ENCODE results near the gene ATG12.
"Not testable (repeated sequence)": the region's sequence is repeated elsewhere in the genome, so short reads cannot be mapped to it uniquely, and the experiment has no call there.

The ATG12 gene

GRCh38 chr5:115842089-115842935 lies 947 bp upstream of the ATG12 start:
- DNase-seq = peak; percentile 18

GRCh38 chr5:115840873-115841272 lies 492 bp downstream of the ATG12 start:
- no peak for DNase-seq

DNA sequence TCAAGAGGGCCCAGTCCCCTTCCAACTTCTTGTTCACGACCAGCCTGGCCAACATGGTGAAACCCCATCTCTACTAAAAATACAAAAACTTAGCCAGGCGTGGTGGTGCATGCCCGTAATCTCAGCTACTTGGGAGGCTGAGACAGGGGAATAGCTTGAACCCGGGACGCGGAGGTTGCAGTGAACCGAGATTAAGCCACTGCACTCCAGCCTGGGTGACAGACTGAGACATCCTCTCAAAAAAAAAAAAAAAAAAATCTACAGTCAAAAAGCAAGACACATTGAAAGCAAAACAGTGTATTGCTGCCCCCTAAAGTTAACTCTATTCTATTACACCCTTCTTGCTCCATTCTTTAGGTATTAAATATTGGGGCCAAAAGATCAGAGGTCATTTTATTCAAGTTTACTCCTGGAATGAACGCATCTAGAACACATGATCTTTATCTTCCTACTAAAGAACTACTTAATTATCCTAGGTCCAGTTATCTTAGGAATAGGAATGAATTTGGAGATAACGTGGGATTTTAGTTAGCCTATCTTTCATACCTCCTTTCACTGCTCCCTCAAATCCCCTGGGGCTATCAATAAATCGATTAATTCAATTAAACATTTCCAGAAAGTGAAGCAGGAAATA lies 2.4 kb downstream of the ATG12 start:
- peak; percentile 76 for DNase-seq

DNA sequence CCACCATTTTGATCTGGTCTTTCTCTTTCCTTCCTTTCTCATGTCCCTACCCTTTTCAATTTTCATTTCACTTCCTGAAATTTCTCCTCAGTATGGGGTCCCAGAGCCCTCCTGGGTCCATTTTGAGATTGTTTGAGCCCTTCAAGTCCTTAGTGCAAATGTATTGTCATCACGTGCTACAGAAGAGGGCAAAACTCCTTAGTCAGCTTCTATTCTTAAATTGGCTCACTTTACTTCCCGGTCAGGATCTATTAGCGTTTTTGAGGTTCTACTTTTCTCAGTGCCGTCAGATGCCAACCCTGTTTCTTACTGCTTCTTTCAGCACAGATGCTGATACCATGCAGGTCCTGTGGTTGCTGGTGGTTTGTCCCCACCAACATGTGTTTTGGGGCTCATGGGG lies 5.9 kb downstream of the ATG12 start:
- no peak for DNase-seq

DNA sequence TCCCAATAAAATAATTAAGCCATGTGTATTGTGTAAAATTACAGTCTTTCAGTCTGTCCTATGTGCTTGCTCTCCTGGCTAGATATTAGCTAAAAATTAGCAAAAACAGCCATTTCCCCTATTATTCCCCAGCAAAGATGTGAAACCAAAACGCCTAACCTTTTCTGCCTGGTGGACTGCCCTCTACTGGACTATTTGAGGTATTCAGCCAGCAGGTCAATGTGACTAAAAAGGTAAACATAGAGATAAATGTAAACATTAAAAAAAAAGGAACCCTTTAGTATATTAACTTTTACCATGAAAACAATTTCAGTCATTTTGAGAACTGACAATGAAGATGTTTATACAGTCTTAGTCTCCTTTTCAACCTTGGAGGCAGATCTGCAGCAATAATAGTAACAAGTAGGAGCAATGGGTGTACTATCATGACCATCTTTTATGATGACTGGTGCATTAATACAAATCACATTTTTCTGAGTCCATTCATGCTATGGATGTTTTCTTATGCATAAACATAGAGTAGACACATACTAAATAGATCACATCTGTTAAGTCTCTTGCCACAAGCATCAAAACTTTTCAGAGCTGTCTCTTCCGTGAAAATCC lies 10.1 kb downstream of the ATG12 start:
- peak; percentile 56 for DNase-seq

- no peak for DNase-seq
Measured at GRCh38 chr5:115829913-115830312, 11.5 kb downstream of the ATG12 start.

DNA sequence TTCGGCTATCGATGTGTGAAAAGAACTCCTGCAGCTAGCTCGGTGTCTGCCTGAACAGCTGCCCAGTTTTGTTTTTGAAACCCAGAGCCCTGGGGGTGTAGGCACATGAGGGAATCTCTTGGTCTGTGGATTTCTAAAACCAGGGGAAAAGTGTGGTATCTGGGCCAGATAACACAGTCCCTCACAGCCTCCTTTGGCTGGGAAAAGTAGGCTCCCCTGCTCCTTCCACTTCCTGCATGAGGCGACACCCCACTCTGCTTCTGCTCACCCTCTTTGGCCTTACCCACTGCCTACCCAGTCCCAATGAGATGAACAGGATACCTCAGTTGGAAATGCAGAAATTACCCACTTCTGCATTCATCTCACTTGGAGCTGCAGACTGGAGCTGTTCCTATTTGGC lies 15.4 kb downstream of the ATG12 start:
- no peak for DNase-seq

DNA sequence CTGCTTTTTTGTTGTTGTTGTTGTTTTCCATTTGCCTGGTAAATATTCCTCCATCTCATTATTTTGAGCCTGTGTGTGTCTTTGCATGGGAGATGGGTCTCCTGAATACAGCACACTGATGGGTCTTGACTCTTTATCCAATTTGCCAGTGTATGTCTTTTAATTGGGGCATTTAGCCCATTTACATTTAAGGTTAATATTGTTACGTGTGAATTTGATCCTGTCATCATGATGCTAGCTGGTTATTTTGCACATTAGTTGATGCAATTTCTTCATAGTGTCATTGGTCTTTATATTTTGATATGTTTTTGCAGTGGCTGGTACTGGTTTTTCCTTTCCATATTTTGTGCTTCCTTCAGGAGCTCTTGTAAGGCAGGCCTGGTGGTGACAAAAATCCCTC lies 16.4 kb downstream of the ATG12 start:
- DNase-seq = not testable (repeated sequence)

DNA sequence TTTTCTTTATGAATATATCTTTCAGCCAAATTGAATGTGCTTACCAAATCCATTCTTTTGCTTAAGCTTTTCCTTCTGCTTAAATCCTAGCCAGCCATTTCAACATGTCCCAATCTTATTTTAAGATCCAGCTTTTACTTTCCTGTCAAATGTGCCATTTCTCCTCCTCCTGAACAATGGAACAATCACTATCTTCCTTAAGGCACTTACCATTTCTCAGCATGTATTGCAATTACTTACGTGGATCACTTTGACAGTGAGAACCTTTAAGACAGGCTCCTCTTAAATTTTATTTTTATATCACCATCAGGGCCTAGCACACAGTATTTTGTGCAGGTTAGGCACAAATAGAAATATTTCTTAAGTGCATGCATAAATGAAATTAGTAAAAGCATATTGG lies 20.5 kb downstream of the ATG12 start:
- no peak for DNase-seq

DNA sequence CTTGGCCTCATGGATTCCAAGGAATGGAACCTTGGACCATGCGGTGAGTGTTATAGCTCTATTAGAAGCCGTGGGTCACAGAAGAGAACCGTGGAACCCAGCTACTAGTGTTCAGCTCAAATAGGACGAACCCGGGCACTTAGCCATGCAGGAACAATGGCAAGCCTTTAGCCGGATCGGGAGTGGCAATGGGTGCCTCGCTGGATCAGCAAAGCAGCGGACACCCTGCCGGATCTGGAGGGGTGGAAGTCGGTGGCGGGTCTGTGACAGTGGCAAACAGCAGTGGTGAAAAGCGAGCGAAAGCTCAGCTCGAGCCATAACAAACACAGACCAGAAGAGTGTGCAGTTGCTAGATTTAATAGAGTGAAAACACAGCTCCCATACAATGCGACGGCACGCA lies 22.5 kb downstream of the ATG12 start:
- DNase-seq = no peak

DNA sequence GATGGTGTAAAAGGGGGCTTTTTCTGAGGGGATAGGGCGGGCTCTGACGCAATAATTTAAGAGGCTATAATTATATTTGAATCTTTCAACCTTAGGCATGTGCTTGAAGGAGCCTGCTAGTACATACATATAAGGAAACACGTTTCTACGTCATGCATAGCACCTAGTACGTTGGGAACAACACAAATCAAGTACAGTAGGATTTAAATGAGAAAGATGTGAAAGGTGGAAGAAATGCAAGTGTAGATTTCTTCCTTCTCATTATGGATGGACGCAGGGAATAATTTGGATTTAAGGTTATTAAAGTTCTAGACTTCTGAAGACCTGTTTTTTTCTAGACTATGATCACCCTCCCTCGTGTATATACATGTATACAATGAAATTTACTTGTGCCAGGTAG lies 24.0 kb downstream of the ATG12 start:
- DNase-seq = no peak

- no peak for DNase-seq
Measured at GRCh38 chr5:115816226-115817081, 24.9 kb downstream of the ATG12 start, which contains the start of gene CDO1. Gene CDO1 (minus strand): TSS chr5:115816659. CDS start chr5:115816397, 262 bp downstream.

- no peak for DNase-seq
Measured at GRCh38 chr5:115815693-115816225, 25.6 kb downstream of the ATG12 start.

DNA sequence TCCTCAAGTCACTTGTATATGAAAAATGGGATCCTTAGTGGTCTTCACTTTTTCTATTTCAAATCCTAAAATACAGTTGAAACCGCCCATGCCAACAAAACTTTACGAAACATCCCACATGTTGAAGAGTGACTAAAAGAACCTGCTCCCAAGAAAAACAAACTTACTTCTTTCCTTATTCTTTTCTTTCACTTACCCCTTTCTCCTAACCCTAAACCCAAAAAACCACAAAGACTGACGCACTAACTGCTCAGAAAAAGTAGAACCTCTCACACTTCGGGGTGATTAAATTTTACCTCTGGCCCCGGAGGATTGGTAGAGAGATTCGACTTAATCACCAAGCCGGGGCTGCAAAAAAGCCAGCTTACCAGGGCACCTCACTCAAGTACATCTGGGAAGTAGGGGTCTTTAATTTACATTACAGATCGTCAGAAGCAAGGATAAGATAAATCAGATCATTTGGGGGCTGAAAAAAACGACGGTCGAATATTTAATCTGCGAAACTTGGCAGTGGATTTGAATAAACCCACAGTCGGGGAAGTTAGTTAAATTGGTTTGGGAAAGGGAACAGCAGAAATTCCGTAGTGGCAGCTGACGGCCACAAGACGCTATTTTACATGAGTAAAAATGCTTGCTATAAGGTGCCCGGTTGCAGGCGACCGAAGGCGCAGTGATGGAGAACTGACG lies 26.2 kb downstream of the ATG12 start:
- no peak for DNase-seq

DNA sequence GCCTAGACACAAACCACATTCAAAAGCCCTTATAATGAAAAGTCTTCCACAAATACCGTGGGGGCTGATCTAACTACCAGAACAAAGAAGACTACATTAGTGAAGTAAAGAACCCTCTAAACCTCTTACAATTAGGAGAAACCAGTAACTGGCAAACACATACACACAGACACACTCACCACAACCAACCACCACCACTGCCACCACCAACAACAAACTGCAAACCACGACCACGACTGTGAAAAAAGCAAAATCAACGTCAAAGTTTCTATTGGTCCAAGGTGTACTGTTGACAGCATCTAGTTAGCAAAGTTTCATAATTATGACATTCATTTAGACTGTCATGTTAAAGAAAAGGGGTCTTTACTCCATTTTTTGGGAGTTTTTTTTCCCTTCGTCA lies 27.6 kb downstream of the ATG12 start:
- no peak for DNase-seq

DNA sequence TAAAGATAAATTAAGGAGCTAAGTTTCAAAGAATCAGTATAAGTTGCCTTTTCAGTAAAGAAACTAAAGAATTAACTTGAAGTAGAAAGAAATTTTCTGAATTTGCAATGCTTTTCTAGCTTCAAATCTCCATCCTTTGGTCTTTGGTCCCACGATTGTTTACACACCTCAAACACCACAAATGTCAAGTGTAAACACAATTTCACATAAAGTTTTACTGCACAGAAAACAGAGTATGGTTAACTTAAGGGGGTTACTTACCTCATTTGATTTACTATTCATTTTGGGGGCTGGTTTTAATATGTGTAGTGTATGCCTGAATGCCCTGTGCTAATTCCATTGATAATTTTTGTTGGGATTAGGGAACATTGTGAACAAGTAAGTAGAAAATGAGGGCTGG lies 29.0 kb downstream of the ATG12 start:
- DNase-seq = no peak

DNA sequence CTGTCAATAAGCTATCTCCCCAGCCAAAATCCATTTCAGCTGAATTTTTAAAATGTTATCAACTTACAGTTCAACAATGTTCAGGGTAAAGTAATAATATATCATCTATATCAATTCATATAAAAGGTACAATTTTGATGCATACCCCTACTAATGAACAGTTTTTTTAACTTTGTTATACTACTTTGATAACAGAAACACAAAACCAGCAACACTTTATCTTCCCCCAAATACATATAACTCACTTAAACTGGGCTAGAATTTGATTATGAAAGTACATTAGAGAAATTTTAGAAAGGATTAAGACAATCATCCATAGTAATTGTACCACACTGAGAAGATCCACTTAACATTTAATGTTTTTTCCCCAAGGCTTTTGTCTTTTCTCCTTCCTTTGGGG lies 30.0 kb downstream of the ATG12 start:
- no peak for DNase-seq

DNA sequence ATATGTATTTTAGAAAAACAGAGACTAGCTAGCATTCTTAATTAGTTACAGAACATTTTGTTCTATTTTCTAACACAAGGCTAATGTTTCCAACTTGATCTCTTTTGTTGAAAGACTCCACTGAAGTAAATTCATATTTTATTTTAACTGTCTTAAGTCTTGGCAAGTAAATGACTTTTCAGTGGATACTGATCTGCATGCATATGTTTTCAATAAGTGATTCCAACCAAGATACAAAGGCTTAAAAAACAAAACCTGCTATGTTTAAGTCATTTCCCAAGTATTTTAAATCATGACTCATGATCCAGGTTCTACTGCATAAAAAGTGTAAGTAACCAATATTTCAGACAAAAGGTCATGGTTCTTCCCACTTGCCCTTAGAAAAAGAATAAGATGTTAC lies 30.6 kb downstream of the ATG12 start:
- no peak for DNase-seq

- DNase-seq = no peak
Measured at GRCh38 chr5:115809946-115810345, 31.4 kb downstream of the ATG12 start.

GRCh38 chr5:115808066-115808465 lies 33.3 kb downstream of the ATG12 start:
- not testable (repeated sequence) for DNase-seq

GRCh38 chr5:115807654-115808052 lies 33.7 kb downstream of the ATG12 start:
- no peak for DNase-seq

- no peak for DNase-seq
Measured at GRCh38 chr5:115806986-115807653, 34.2 kb downstream of the ATG12 start.
